PFSK-1 (cell line): ENCODE results near the gene GPATCH2L.

Experiments used
- FOXP2 ChIP-seq: optimal IDR thresholded peaks from 2 replicates; pipeline ENCODE3; 2011; ENCODE audit warnings: borderline replicate concordance, control low read depth, inconsistent platforms; ENCODE audit not compliant: insufficient read depth; ENCODE audit errors: extremely low read length, extremely low read depth
- POLR2AphosphoS5 ChIP-seq: IDR thresholded peaks from 2 replicates; pipeline ENCODE4 v1.6.1; 2012; ENCODE audit warnings: low read depth, mild to moderate bottlenecking, control low read depth, low read length, moderate library complexity
- SIN3A ChIP-seq: IDR thresholded peaks from 2 replicates; pipeline ENCODE4 v1.6.1; 2012; ENCODE audit warnings: mild to moderate bottlenecking, low read length, moderate library complexity, borderline replicate concordance; ENCODE audit not compliant: insufficient read depth
- TAF1 ChIP-seq: IDR thresholded peaks from 2 replicates; pipeline ENCODE4 v1.6.1; 2012; ENCODE audit warnings: low read length, control low read depth, borderline replicate concordance; ENCODE audit not compliant: insufficient read depth
- TF ChIP-seq, protein P1 (sequence below), 2 experiments: IDR thresholded peaks; 2 replicates each; pipeline versions ENCODE4 v1.6.1 to v1.8.0; 2011 to 2012; ENCODE audit warnings: low read depth in 2 of 2, low read length in 2 of 2, control low read depth in 1 of 2, inconsistent platforms in 1 of 2, mild to moderate bottlenecking in 1 of 2, moderate library complexity in 1 of 2; ENCODE audit not compliant: insufficient read depth in 1 of 2

DNA sequence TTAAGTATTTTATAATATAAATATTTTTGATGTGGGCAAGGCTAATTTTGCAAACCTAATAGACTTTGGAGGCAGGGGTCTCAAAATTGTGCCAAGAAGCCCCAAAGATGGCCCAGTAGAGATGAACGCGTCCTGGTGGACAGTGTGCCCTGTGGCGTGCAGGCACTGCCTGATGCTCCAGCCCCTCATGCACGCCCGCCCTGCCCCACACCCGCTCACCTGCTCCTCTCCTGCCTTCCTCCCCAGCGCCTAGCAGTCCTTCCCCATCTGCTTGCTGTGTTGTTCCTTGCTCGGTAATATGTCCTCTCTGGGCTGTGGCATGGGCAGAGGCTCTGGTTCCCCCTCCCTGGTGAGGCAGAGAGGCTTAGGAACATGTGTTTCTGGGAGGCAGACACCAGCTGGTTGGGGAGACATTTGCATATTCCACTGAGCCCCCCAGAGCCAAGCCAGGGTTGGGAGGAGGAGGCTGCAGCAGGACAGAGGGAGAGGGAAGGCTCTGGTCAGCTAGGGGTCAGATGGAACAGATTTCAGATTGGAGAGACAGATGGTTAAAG, 46.8 kb upstream of the GPATCH2L start:
- TF ChIP-seq POLR2AphosphoS5 (no peak), TAF1 (no peak), FOXP2 (no peak), SIN3A (no peak)
- TF ChIP-seq, protein P1, sequence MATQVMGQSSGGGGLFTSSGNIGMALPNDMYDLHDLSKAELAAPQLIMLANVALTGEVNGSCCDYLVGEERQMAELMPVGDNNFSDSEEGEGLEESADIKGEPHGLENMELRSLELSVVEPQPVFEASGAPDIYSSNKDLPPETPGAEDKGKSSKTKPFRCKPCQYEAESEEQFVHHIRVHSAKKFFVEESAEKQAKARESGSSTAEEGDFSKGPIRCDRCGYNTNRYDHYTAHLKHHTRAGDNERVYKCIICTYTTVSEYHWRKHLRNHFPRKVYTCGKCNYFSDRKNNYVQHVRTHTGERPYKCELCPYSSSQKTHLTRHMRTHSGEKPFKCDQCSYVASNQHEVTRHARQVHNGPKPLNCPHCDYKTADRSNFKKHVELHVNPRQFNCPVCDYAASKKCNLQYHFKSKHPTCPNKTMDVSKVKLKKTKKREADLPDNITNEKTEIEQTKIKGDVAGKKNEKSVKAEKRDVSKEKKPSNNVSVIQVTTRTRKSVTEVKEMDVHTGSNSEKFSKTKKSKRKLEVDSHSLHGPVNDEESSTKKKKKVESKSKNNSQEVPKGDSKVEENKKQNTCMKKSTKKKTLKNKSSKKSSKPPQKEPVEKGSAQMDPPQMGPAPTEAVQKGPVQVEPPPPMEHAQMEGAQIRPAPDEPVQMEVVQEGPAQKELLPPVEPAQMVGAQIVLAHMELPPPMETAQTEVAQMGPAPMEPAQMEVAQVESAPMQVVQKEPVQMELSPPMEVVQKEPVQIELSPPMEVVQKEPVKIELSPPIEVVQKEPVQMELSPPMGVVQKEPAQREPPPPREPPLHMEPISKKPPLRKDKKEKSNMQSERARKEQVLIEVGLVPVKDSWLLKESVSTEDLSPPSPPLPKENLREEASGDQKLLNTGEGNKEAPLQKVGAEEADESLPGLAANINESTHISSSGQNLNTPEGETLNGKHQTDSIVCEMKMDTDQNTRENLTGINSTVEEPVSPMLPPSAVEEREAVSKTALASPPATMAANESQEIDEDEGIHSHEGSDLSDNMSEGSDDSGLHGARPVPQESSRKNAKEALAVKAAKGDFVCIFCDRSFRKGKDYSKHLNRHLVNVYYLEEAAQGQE (IDR thresholded peaks at IDR 0.05; ENCODE audit: insufficient read depth in 1 of 2, low read depth in 2 of 2, low read length in 2 of 2) = no peak
